GM21526 (cell line): ENCODE measurements around the gene SGSM2.

Experiments
- ATAC-seq: cut with Tn5 transposase; IDR thresholded peaks from one replicate; pipeline ENCODE4 v1.9.1; 2021; ENCODE audit warnings: moderate library complexity; ENCODE audit not compliant: unreplicated experiment, low FRiP score

Gene SGSM2

DNA sequence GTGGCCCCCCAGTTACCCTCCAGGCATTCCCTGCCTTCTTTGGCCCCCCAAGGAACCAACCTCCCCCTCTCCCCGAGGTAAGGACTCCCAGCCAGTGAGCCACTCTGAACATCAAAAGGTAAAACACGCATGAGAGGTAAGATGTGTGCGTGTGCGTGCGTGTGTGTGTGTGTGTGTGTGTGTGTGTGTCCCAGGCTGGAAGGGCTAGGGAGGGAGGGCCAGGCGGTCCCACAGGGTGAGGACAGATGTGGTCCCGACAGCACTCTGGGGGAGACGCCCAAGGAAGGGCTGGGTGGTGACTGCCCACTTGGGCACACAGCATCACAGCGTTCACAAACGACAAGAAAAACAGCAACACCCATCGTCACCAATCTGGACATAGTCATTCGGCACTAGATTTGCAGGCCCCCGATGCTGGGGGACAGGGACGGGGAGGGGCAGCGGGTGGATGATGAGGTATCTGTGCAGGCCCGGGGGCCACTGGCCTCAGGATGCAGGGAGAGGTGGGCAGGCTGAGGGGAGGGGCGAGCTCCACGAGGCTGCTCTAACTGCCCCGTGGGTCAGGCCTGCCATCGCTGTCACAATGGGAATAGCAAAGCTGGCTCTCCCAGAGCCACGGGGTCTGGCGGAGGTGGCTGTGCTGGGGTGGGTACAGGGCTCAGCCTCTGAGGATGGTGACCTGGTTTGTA is 47.3 kb downstream of the SGSM2 start:
- no peak for ATAC-seq

DNA sequence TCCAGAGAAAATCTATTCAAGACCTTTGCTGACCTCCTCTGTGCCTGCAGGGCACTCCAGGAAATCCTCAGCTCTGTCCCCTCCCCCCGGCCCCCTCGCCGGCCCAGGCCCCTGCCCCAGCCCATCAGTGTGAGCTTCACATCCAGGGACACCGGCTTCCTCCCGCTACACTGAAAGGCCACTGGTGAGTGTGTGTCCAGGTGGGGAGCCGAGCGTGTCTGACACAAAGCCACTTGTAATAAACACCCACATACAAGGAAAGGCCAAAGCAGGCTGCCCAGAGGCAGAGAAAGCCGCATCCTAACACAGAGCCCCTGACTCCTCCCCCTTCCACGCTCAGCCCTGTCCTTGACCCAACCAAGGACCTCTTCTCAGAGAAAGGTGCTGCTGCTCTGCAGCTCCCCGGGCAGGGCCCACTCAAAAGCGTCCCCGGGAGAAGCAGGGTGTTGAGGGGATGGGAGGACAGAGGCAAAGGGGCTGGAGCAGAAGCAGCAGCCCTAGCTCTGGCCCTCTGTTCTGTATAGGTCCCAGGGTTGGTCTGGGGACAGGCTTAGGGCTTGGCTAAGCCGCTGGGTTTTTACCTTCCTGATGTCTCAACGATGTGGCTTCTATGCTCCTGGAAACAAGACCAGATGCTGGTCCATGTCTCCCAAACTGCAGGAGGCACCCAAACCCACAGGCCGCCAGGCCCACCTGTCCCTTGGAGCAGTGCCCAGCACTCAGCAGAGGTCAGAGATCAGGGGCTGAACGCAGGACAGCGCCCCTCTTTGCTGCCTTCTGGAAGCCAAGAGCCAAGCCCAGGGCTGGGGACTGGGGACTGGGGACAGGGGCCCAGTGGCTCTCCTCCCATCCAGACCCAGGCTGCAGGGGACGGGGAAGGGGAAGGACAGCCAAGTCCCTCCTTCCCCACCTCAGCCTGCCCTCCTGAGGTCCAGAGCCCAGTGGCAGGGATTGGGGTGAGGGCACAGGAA is 48.2 kb downstream of the SGSM2 start:
- no peak for ATAC-seq

DNA sequence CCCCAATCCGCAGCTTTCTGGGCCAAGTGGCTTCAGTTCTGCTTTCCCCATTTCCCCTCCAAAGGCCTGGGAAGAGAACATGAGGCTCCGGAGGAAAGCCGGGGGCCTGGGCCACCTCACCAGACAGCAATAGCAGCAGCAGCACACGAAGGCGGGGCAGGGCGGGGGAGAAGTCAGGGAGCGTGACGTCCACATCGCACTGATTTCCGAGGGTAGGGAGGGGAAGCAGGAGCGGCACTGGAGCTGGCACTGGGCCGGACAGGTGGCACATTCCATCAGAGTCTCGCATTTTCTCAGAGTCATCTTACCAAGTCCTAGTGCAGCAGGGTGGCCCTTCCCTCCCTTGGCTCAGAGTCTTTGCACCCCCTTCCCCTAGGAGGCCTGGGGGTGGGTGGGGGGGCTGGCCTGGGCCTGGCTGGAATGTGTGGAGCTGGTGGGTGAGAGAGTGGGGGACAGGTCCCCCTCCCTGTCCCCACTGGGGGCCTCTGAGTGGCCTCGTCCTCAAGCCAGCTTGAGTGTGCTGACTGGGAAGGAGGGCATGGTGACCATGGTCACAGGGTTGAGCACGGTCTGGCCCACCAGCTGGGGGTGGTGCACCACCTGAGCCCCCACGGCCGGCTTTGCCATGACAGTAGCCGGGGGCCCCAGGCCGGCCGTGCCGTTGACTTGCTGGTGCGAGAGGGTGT is 49.2 kb downstream of the SGSM2 start:
- ATAC-seq, result no peak

DNA sequence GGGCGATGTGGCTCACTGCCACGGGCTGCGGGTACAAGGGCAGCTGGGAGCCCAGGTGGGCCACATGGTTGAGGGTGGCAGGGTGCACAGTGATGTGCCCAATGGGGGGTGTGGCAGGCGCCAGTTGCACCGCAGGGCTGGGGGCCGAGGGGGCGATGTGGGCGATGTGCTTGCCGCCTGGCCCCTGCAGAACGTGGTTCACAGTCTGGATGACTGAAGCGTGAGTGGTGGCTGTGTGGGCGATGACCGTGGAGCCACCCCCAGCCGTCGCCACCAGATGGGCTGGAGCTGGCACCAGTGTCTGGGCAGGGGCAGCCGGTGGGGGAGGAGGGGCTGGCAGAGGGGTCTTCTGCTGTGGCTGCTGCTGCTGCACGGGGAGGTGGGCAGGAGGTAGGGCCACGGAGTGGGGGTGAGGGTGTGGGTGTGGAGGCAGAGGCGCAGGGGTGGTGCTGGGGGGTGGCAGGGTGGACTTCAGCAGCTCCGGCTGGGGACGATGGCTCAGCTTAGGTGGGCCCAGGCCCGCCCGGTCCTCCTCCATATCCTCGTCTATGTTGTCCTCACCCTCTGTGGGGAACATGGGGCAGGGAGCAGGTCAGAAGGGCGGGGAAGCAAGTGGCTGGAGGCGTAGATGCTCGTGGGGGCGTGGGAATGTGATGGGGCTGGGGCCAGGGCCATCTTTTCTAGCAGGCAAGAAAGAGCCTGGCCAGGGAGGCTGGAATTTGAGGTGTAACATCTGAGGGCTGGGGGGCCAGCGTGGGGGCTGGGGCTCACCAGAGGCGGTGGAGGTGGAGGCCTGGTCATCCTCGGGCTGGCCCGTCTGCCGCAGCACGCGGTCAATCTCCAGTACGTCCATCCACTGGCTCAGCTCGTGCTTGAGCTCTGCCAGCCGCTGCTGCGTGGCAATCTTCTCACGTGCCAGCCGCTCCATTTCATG is 50.1 kb downstream of the SGSM2 start:
- no peak for ATAC-seq

DNA sequence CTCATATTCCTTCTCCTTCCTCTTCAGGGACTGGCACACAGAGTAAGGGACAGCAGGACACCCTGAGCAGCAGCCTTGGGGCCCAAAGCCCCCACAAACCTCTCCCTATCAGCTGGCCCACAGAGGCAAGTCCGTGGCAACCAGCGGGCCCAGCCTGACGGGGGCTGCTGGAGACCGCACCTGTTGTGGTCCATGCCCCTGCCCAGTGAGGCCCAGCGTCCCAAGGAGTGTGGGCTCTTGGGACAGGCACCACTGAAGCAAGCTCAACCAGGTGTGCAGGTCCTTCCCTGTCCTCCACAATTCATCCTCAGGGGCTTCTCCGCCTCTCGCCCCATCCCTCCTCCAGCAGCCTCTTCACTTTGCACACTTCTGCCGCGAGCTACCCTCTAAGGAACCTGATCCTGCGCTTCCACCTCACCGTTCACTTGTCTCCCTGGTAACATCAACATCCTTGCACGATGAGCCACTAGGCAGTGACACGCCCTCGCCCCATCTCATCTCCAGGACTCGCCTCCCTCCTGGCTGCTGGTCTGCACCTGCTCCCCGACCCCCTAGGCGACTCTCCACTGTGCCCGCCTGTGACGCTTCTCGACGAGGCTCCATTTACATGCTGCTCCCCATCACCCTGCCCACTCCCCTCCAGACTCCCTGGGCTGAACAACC is 50.9 kb downstream of the SGSM2 start:
- no peak for ATAC-seq

DNA sequence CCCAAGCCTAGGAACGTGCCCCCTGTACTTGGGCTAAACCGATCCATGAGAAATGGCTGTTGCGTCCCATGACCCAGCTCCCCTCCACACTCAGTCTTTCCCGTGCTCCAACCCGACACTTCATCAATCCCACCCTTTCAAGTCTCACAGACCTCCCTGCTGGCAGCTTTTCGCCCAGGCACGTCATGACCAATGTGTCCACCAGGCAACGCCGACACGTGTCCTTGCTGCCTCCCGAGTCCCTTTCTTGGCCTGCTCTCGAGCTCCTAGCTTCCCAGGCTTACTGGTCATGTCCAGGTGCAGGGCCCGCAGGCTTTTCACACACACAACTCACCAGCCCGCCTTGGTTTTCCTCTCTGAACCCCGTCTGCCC is 51.4 kb downstream of the SGSM2 start:
- no peak for ATAC-seq

DNA sequence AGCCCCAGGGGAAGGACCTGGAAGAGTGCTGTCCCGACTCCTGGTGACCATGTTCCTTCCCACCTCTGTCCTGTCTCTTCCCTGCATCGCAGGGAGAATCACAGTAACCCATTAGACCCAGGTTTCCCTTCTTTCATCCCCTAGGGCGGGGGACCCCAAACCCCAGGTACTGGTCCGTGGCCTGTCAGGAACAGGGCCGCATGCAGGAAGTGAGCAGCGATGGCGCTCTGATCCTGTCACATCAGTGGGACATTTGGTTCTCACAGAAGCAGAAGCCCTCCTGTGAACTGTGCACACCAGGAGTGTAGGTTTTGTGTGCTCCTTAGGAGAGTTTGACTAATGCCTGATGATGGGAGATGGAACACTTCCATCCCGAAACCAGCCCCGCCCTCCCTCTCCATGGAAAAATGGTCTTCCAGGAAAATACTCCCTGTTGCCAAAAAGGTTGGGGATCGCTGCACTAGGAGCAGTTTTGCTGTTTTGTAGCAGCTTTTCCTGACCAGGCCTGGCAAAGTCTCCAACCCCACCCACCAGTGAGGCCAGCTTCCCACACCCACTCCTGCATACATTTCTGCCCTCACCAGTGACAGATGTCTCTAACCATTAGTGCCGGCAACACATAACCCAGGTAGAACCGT is 53.0 kb downstream of the SGSM2 start:
- no peak for ATAC-seq

DNA sequence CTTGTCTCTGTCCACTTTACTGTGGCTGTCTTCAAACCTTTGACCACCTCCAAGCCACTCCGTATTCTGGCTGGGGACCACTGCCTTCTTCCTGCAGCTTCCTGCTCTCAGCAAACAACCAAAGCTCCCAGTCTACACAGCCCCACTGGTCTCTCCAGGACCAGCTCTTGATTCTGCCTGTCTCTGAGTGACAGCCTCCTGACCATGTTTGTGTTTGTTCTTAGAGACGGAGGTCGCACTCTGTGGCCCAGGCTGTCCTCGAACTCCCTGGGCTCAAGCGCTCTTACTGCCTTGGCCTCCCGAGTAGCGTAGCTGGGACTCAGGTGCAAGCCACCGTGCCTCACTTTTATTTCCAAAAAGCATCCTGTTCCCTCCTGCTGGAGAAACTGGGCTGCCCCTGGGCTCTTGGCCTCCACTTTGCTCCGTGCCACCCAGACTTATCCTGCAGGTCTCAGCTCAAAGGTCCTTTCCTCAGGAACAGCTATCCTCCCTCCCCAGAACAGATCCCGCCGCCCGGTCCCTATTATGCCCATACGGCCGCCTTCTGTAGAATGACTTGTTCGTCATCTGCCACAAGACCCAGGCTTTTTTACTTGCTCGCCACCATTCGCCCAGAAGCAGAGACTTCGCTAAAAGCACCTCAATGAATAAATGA is 54.4 kb downstream of the SGSM2 start:
- ATAC-seq, result no peak

DNA sequence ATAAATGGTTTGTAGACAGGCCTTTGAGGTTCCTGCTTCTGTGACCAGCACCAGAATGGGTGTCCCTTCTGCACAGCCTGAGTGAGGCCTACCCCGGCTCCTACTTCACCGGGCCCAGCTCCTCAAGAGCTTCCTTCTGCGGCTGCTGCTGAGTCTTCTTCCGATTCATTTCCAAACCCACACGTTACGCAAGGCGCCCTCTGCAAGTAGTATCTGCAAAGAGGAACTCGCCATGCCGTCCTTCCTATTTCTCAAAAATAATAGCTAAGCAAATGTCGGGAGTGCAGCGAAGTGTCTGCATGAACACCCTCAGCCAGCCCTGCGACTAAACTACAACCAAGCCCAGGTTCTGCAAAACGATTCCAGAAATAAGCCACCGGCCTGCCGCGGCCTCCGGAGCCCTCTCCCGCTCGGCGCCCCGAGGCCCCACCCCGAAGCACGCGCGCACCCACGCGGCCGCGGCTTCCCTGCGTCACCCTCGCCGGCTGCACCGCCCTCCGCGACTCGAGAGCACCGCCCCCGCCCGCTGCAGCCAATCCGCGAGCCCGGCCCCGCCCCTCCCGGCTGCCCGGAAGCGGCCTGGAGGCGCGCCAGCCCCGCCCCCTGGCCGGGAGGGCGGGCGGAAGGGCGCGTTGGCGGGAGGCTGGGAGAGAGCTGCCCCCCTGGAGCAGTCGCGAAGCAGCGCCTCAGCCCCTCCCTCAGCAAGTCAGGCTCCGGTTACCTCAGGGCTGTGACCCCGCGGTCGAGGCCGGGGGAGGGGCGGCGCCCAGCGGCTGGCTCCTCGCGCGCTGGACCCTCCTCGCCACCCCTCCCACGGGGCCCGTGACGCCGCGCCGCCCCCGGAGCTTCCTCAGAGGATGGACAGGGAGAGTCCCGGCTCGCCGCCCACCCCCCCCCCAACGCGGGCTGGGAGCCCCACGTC is 55.2 kb downstream of the SGSM2 start:
- ATAC-seq, result peak; percentile 42

DNA sequence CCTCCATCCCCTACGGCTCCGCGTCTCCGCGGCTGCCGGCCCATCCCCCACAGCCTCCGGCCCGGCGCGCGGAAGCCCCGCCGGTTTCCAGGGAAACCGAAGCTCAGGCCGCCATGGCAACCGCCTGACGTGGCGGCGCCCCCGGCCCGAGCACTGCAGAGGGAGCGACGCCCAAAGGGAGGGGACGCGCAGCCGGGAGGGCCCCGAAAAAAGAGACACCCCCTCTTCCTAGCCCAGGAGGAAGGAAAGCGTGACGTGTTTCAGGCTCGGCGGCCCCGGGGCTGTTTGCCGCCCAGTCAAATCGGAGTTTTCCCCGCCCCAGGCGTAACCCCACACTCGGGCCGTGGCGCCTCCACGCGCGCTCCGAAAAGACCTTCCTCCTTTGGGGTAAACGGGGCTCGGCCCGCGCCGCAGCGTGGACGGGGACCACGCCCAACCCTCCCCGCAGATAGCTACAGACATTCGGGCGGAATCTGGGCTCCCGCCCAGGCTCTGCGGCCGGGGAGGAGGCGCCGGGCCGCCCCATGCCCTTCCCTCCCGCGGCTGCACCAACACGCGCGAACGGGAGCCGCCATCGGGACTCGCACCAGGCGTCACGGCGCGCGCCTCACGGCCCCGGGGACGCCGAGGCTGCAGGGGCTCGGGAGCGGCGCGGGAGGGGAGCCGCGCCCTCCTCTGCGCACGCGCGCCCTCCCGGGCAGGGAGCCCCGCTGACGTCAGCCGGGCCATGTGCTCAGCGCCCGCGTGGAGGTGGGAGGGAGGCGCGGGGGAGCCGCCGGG is 56.1 kb downstream of the SGSM2 start:
- peak; percentile 21 for ATAC-seq

DNA sequence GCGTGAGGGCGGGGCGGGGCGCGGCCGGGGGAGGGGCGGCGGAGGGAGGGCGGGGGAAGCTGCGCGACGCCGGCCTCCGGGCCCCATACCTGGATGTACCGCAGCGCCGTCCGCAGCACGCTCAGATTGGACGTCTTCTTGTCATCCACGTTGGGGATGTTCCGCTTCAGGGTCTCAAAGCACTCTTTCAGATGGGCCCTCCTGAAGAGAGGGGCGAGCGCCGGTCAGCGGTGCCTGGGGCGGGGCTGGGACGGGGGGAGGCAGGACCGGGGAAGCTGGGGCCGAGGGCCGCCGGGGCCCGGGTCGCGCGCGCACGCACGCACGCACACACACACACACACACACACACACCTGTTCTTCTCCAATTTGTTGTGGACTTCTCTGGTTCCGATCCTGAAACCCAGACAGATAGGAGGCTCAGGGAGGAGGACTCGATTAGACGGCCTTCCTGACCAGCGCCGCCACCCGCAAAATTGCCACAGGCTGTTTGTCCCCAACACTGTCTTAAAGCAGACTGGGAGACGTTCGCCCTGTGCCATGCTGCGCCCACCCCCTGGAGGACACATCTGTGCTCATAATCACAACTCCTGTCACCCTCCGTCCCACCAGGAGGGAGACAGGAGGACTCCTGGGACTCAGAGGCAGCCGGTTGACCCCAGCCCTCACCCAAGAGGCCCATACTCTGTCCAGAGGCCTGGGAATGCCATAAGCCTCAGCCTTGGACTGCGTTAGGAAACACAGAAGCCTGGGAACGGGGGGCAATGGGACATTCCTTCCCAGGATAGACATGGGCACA is 56.9 kb downstream of the SGSM2 start:
- peak; percentile 6 for ATAC-seq

DNA sequence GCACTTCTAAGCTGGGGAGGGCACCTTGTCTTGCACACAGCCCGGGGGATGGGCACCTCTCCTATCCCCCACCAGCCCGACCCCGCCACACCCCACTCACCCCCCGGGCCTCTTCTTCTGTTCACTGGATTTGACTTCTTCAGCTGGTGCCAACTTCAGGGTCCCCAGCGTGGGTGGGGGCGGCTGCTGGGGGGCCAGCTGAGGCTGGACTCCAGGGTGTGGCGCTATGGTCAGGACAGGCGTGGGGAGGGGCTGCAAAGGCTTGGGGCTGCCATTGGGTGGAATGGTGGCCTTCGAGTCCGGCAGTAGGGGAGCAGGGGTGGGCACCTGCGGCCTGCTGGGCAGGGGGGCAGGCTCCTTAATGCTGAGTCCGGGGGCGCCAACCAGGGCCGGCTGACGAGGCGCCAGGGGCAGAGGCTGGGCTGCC is 57.5 kb downstream of the SGSM2 start:
- ATAC-seq, result no peak

DNA sequence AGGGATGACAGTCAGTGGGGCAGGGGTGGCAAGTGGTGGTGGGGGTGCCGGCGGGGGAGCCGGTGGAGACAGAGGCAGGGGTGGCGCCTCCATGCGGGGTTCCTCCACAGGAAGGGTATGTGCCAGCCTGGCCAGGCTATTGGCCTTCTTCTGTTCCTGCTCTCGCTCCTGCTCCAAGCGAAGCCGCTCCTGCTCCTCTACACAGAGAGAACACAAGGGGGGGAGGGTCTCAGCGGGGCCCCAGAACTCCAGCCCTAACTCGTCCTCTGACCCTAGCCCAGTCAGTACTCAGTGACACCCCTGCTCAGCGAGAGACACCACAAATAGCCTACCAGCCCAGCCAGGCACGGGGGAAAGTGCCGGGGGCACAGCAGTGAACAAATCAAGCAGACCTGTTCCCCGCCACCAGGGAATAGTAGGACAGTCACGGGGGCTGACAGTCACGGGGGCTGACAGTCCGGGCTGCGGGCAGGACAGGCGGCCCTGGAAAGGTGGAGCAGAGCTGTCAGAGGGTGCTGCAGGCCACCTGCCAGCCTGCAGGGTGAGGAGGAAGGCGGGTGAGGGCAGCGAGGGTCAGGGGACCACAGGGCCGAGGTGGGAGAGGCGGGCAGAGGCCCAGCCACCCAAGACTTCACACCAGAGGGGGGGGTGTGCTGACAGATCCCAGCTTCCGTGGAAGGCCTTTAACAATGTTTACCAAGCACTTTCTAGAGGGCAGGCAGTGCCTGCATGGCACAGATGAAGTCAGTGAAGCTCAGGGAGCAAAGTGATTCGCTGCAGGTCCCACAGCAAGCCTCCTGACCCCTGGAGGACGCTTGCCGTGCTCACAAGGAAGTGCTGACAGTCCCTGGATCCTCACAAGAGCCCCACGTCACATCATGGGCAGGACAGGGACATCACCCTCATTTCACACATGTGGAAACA is 58.2 kb downstream of the SGSM2 start:
- ATAC-seq, result no peak

DNA sequence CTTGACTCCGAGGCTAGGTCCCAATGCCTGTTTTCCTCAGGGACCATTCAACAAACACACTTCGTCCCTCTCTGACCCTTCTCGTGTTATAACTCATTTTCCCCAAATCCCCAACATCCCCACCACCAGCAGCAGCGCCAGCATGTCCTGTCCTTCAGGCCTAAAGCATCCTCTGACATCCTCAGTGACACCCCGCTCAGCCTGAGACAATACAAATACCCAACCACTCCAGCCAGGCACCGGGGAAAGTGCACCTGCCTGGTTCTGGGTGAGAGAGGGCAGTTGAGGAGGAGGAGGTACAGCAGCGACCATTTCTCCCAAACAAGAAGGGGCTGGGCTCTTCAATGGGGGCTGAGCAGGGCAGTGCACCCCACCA is 58.9 kb downstream of the SGSM2 start:
- no peak for ATAC-seq

DNA sequence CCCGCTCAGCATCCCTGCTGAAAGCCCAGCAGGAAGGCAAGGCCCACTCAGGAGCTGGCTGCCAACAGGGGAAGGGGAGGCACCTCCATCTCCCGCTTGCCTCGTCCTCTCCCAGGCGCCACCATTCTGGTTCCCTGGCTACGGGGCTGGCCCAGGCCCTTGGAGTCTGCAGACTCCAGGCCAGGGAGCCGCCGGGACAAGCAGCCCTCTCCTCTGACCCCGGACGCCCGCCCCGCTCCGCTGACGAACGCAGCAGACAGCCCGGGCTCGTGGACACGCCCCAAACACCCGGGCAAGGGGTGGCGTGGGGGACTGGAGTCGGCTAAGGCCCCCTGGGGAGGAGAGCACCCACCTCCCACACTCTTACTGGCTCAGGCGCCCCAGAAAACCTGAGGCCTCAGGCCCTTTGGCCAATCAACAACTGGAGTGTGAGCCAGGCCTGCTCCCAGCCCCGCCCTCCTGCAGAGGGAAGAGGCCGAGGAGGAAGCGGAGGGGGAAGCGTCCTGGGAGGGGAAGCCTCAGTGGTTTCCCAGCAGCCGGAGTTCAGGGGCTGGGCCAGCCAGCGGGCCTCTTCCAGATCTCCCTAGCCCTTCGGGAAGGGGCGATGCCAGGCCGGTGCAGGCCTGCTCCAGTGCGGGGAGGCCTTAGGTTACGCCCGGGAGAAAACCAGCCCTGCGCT is 59.4 kb downstream of the SGSM2 start:
- ATAC-seq, result no peak
